Measurements from ENCODE around the gene SLC12A4. TPM values are rescaled to one million over a fixed set of nuclear protein-coding genes. Genes with fewer than 3 reads are reported as not detected.

Gene SLC12A4
- total RNA-seq, 1 donor: 79.3 TPM

- TF ChIP-seq CTCF (IDR thresholded peaks at IDR 0.05; ENCODE audit: extremely low read depth, low read depth, low read length): no peak
- Histone ChIP-seq H3K79me2 (ENCODE audit: insufficient read depth, low read length) (no peaks in the 10 kb centered on the region), H4K20me1 (ENCODE audit: insufficient read depth, low read length) (no peaks in the 10 kb centered on the region), H3K27me3 (ENCODE audit: insufficient read depth, low read length) (no peaks in the 10 kb centered on the region), H3K36me3 (ENCODE audit: insufficient read depth, low read length) (no peaks in the 10 kb centered on the region), H3K4me1 (ENCODE audit: insufficient read depth, low read length) (peaks cover 5% of the 10 kb centered on the region), H3K27ac (ENCODE audit: low read depth, low read length) (no peak overlapping the region), H2AFZ (ENCODE audit: low read length) (no peak overlapping the region), H3K9me3 (ENCODE audit: low read depth, low read length) (no peaks in the 10 kb centered on the region), H3K4me2 (ENCODE audit: insufficient read depth, low read length) (no peak overlapping the region), H3K4me3 (ENCODE audit: insufficient read depth, low read length) (no peak overlapping the region)
- peak; percentile 23 for DNase-seq (ENCODE audit: insufficient read length, low spot score, missing footprints)
Observed at GRCh38 chr16:67990018-67990386, 21.6 kb upstream of the SLC12A4 start.

GRCh38 chr16:67989322-67990017, 21.0 kb upstream of the SLC12A4 start:
- no peak overlapping the region for H3K4me2 ChIP-seq (ENCODE audit: insufficient read depth, low read length)
- no peaks in the 10 kb centered on the region for H3K79me2 ChIP-seq (ENCODE audit: insufficient read depth, low read length)
- TF ChIP-seq CTCF (IDR thresholded peaks at IDR 0.05; ENCODE audit: extremely low read depth, low read depth, low read length): no peak
- H3K27me3 ChIP-seq (ENCODE audit: insufficient read depth, low read length): no peaks in the 10 kb centered on the region
- no peaks in the 10 kb centered on the region for H3K36me3 ChIP-seq (ENCODE audit: insufficient read depth, low read length)
- no peaks in the 10 kb centered on the region for H3K9me3 ChIP-seq (ENCODE audit: low read depth, low read length)
- H3K27ac ChIP-seq (ENCODE audit: low read depth, low read length): no peak overlapping the region
- no peak overlapping the region for H3K4me3 ChIP-seq (ENCODE audit: insufficient read depth, low read length)
- H2AFZ ChIP-seq (ENCODE audit: low read length): no peak overlapping the region
- DNase-seq (ENCODE audit: insufficient read length, low spot score, missing footprints): peak; percentile 71
- H4K20me1 ChIP-seq (ENCODE audit: insufficient read depth, low read length): no peaks in the 10 kb centered on the region
- H3K4me1 ChIP-seq (ENCODE audit: insufficient read depth, low read length): peaks cover 5% of the 10 kb centered on the region

- TF ChIP-seq CTCF (IDR thresholded peaks at IDR 0.05; ENCODE audit: extremely low read depth, low read depth, low read length): no peak
- Histone ChIP-seq H3K4me1 (ENCODE audit: insufficient read depth, low read length) (peaks cover 4% of the 10 kb centered on the region), H3K36me3 (ENCODE audit: insufficient read depth, low read length) (no peaks in the 10 kb centered on the region), H3K4me2 (ENCODE audit: insufficient read depth, low read length) (no peak overlapping the region), H3K4me3 (ENCODE audit: insufficient read depth, low read length) (no peak overlapping the region), H4K20me1 (ENCODE audit: insufficient read depth, low read length) (no peaks in the 10 kb centered on the region), H3K79me2 (ENCODE audit: insufficient read depth, low read length) (no peaks in the 10 kb centered on the region), H3K9me3 (ENCODE audit: low read depth, low read length) (no peaks in the 10 kb centered on the region), H3K27ac (ENCODE audit: low read depth, low read length) (no peak overlapping the region), H2AFZ (ENCODE audit: low read length) (no peak overlapping the region), H3K27me3 (ENCODE audit: insufficient read depth, low read length) (no peaks in the 10 kb centered on the region)
- no peak for DNase-seq (ENCODE audit: insufficient read length, low spot score, missing footprints)
Observed at GRCh38 chr16:67988675-67989074, 20.2 kb upstream of the SLC12A4 start.

GRCh38 chr16:67987460-67988160, 19.2 kb upstream of the SLC12A4 start:
- TF ChIP-seq CTCF (IDR thresholded peaks at IDR 0.05; ENCODE audit: extremely low read depth, low read depth, low read length): no peak
- no peak overlapping the region for H3K4me3 ChIP-seq (ENCODE audit: insufficient read depth, low read length)
- H3K27ac ChIP-seq (ENCODE audit: low read depth, low read length): no peak overlapping the region
- no peaks in the 10 kb centered on the region for H3K9me3 ChIP-seq (ENCODE audit: low read depth, low read length)
- peak; percentile 69 for DNase-seq (ENCODE audit: insufficient read length, low spot score, missing footprints)
- no peak overlapping the region for H3K4me2 ChIP-seq (ENCODE audit: insufficient read depth, low read length)
- H3K36me3 ChIP-seq (ENCODE audit: insufficient read depth, low read length): no peaks in the 10 kb centered on the region
- peak overlapping the region; percentile 92 for H2AFZ ChIP-seq (ENCODE audit: low read length)
- H3K27me3 ChIP-seq (ENCODE audit: insufficient read depth, low read length): no peaks in the 10 kb centered on the region
- no peaks in the 10 kb centered on the region for H4K20me1 ChIP-seq (ENCODE audit: insufficient read depth, low read length)
- H3K79me2 ChIP-seq (ENCODE audit: insufficient read depth, low read length): no peaks in the 10 kb centered on the region
- no peaks in the 10 kb centered on the region for H3K4me1 ChIP-seq (ENCODE audit: insufficient read depth, low read length)

Data from osteoblast (primary cell).